Dermis microvascular lymphatic vessel endothelial cell (primary cell): ENCODE data around the gene CEACAM21. TPM values are rescaled to one million over a fixed set of nuclear protein-coding genes. Genes with fewer than 3 reads are reported as not detected.
A peak's percentile ranks its signal among the peaks of the same experiment; 100 is the strongest.

ENCODE experiments used
- DNase-seq, 2 donors: peaks; one replicate each; pipeline versions ENCODE4 v3.0.0 to v3.0.0-alpha.2; 2010; ENCODE audit warnings: low read depth in 2 of 2
- total RNA-seq: library from RNA; depleted of rRNA; stranded (reverse); fragments of >200 nt; gene quantifications from 2 replicates; pipeline ENCODE4 v1.2.1, GENCODE V29; 2014

CEACAM21 gene
- total RNA-seq, 1 donor from 2014 or later = 10.8 TPM

DNA sequence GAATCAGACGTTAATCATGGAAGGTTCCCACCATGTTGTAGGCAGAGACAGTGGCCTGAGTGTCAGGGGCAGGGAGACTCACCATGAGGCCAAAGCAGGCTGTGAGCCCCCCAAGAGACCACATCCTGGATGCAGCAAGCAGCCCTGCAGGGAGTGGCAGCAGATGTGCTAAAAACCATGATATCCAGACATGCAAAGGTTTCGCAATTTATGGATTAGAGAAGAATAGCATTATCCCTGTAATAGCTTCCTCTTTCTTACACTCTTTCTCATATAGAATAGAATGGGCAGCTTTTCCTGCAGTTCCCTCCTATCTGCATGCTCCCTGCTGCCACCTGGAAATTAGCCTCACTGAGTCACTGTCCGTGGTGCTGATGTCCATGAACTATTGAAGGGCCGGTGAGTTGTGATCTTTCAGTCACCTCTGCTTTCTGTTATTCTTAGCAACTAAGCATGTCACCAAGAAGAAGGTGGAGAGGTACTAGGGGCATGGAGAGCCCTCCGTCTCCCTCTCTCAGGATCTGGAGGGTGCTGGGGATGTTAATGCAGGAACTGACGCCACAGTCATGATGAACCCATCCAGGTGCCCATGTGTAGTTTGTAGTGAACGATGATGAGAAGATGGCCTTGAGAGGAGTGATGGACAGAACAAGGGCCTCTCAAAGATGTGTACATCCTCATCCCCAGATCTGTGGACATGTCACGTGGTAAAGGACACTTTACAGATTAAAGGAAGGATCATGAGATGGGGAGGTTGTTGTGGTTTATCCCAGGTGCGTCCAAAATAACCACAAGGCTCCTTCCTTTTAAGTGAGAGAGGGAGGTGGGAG, 41.0 kb downstream of the CEACAM21 start:
- DNase-seq = peak; percentile 14 to 36

DNA sequence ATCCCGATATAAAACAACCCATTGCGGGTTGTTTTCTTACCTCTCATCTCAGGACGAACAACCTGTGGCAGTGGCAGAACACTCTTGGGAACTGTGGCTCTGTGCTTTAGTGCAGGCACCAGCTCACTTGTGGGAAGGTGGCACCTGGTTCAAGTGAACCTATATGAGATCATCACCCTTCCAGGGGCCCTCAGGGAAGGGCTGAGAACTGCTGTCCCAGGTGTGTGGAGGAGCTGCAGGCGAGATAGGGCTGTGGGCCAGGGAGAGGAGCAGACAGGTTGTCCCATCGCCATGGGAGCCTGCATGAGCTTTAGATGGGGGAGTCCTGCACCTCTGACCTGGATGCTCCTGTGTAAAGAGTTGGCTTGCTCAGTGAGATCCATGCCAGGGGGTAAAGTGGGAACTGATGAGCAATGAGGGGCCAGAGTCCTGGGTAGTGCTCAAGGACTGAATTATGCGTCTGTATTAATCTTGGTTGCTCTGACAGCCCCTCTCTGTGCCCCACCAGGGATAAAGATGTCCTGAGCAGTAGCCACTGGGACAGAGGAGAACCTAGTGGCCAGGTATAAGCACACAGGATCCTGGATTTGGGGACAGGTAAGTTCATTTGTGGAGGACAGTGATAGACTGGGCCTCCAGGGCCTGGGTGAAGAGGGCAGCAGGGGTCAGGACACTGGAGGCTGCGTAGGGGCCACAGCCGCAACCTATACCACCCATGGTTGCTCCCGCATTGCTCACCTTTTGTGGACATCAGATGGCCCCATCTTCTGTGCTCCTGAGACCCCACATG, 42.2 kb downstream of the CEACAM21 start:
- no peak for DNase-seq

DNA sequence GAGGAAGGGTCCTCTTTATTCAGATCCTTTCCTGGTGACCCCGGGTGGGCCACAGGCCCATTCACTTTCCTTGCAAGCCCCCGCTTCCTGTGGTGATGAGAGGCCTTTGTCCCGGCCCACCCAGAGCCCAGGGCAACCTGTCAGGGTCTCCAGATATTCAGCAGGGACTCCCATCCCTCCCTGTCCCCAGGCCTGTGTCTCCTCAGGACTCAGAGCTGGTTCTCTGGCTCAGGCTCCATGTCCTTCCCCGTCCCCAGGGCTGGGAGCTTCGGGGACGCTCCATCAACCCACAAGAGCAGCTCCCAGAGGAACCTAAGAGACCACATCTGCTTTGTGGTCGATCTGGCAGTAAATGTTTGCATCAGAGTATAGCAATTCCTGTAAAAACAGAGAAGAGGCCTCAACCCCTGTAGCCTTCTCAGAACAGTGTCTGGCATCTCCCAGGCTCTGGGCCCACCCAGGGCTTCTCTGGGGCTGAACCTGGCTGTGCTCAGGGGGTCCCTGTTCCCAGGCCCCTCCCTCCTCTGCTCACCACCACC, 43.1 kb downstream of the CEACAM21 start:
- no peak for DNase-seq

DNA sequence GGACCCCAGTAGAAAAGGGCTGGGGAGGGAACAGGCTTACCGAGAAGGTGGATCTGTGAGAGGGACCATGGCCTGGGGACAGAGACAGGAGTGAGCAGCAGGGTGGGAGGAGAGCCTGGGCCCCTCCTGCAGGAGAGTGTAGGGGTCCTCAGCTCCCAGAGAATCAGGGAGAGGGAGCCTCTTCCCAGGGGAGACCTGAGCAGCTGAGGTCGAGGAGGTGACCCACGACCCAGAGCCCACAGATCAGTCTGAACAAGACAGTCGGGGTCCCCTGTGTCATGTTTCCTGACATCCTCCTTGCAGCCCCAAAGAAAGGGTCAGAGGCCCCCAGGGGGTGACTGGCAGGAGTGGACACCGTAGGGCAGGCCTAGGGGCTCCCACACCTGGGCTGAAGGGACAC, 44.2 kb downstream of the CEACAM21 start:
- DNase-seq = no peak

DNA sequence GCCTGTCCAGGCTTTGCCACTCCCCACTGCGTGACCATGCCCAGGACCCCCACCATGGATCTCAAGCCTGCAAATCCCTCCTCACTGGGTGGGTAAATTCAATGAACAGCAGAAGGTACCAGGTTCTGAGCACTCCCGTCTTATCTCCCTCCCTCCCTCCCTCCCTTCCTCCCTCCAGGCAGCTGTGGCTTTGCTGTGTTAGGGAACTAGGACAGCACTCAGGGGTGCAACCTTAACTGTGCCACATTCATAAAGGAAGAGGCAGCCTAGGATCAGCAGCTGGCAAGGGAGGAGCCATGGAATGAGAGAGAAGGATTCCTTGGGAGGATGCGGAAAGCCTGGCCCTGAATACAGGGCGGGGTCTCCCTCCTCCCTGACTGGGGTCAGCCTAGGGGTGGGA, 45.3 kb downstream of the CEACAM21 start:
- no peak for DNase-seq

DNA sequence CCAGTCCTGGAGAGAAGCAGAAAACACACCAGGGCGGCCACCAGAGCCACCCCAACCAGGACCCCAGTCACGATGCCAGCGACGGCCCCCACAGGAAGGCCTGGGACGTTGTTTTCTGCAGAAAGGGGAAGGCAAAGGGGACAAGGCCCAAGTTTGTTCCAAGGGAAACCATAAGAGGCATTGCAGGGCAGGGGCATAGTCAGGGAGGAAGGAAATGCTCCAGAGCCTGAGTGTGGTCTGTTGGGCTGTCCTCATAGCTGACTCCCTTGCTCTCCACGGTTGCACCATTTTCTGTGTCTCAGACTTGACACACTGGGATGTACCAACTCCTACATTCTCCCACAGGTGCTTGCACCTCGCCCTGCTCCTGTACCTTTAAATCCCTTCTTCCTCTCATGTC, 45.7 kb downstream of the CEACAM21 start:
- no peak for DNase-seq

DNA sequence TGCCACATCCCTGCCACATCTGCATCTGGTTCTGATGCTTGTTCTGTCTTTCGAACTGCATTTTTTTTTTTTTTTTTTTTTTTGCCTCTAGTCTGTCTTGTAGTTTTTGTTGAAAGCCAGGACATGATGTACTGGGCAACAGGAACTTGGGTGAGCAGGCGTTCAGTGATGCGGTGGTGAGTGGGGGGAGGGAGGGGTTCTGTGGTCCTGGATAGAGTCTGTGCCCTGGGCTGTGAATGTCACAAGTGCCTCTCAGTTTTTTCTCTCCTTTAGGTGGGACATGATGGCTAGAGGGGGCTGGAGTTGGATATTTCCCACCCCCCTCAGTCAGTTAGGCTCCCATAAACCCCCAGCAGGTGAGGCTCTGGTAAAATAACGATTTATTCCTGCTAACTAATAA, 47.4 kb downstream of the CEACAM21 start:
- no peak for DNase-seq

DNA sequence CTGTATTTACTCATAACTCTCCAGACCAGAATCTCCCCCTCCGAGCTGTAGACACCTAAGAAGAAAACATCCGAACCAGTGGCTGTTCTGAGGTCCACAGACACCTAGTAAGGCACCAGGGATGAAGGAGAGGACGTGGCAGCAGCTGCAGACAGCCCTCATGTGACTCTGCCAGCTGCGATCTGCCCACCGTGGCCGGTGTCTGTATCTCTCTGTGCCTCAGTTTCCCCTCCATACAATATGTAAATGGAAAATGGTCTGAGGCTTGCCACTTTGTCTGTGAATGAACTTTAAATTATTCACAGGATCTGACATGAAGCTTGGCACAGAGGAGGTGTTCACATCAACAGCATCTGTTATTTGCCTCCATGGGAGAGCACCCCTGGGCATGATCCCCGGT, 48.5 kb downstream of the CEACAM21 start:
- DNase-seq = no peak

DNA sequence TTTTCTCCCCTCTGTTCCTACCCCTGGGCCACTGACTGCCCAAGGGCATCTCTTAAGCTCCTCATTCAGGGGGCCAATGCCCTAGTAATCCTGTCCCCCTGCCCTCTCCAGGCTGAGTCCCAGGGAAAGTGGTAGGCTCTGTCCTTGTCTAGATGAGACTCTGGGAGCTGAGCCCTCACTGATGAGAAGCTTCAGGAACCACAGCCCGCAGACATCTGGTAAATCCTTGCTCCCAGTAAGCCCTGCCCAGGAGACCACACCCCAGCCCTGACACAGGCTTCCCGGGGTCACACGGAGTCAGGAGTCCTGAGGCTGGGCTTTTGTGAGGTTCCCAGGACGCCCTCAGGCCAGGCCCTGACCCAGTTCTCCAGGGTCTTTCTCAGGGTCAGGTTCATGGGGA, 49.0 kb downstream of the CEACAM21 start:
- DNase-seq = no peak

DNA sequence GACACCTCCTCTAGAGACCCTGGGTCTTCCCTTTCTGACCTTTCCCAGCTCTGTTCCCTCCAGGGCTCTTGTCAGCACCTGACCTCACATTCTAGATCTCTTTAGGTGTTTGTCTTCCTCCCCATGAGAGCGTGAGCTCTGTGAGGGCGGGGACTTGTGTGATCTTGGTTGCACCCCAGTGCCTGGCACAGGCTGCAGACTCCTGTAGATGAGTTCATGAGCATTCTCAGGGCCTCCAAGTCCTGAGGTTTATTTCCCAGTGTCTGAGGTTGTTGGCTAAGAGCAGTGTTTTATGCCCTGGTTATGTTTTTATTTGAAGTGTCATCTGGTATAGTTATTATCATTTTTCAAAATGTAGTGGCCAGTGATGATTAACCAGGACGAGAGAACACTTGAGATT, 50.3 kb downstream of the CEACAM21 start:
- no peak for DNase-seq

DNA sequence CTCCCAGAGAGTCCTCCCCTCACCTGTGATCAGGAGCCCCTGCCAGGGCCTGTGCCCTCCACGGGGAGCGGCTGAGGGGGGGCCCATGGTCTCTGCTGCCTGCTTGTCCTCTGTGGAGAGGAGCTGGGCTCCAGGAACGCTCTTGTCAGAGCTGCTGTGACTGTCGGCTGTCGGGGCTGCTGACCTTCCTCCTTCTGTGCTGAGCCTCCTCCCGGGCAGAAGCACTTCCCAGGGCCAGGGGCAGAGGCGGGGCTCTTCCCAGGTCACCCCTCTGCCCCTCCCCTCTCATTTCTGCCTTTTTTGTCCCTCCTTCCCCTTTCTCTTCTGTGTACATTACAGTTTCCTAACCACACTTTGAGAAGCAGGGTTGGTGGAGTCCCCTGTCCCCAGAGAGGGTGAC, 50.9 kb downstream of the CEACAM21 start, which contains the start of gene CEACAM4:
CEACAM4 (minus strand) TSS at position 198 of the 400 bp plus-strand sequence; CDS start at position 87, 111 bp downstream.
- no peak for DNase-seq

DNA sequence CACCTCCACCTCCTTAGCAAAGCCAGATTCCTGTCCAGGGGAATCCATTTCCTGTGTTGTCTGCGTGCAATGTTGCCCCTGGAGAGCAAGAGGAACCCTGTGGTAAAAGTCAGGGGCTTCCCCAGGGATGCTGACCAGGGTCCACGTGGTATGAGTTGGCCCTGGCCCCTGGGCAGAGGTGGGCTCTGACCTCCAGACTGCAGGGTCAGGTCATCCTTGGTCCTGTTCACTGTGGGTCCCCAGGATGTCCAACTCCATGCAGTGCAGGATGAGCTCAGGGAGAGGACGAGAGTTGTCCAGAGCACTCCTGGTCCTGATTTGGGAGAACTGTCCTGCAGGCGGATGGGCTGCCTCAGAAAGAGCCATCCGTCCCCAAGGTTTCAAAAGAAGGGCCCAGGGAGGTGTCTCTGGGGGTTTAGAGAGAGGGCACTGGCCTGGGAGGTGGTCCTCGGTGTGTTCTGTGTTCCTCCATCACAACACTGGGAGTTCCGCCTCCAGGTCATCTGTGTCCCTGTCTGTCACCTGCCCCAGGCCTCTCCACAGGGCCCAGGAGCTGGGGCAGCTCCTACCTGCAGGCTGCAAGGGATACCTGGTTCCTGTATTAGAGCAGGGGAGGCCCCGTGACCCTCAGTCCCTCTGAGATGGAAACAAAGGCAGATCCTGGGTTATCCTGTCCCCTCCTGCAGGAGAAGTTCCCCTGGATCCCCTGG, 52.2 kb downstream of the CEACAM21 start:
- DNase-seq = no peak

Other genes starting within 250 kb of the CEACAM21 start
- gene TGFB1, start 222.2 kb upstream of the CEACAM21 start, total RNA-seq = 20.8 and 67.1 TPM in 2 replicates
- gene B9D2, start 212.0 kb upstream of the CEACAM21 start, total RNA-seq = 5.9 and 6.7 TPM in 2 replicates
- 2.5 and 3.9 TPM in 2 replicates for gene TMEM91, start 199.6 kb upstream of the CEACAM21 start, total RNA-seq
- gene EXOSC5, start 178.8 kb upstream of the CEACAM21 start, total RNA-seq = 13.8 and 15.7 TPM in 2 replicates
- 35.8 and 49.2 TPM in 2 replicates for gene BCKDHA, start 178.3 kb upstream of the CEACAM21 start, total RNA-seq
- gene B3GNT8, start 148.8 kb upstream of the CEACAM21 start, total RNA-seq = 1.9 and 2.9 TPM in 2 replicates
- 36.7 and 41.6 TPM in 2 replicates for gene DMAC2, start 136.3 kb upstream of the CEACAM21 start, total RNA-seq
- not detected in 2 replicates for gene ERICH4, start 133.0 kb upstream of the CEACAM21 start, total RNA-seq
- gene CEACAM4, start 50.9 kb downstream of the CEACAM21 start, total RNA-seq = not detected in 2 replicates
- 0.39 and 3.9 TPM in 2 replicates for gene CEACAM7, start 112.1 kb downstream of the CEACAM21 start, total RNA-seq
- not detected in 2 replicates for gene CEACAM5, start 132.5 kb downstream of the CEACAM21 start, total RNA-seq
- gene CEACAM6, start 179.4 kb downstream of the CEACAM21 start, total RNA-seq = not detected in 2 replicates
- not detected in 2 replicates for gene CEACAM3, start 220.4 kb downstream of the CEACAM21 start, total RNA-seq